ENCODE data around the gene H2BK1.

Gene H2BK1

GRCh38 chr7:151210087-151210854, at the start of gene H2BK1:
Gene H2BK1, minus strand, starts transcription at chr7:151210488. Its CDS starts 170 bp downstream, at chr7:151210318.
- no peaks in the 10 kb centered on the region for H3K9me3 Mint-ChIP-seq
- no peak for ATAC-seq
- H3K4me3 Mint-ChIP-seq: no peak within 1 kb of the TSS
- H3K36me3 Mint-ChIP-seq: peaks cover 36% of the 10 kb centered on the region
- DNase-seq (ENCODE audit: low spot score in 2 of 2): no peak
- peaks cover 39% of the 10 kb centered on the region for H3K4me1 Mint-ChIP-seq
- peak within 1 kb of the TSS; percentile 33 for H3K27ac Mint-ChIP-seq

GRCh38 chr7:151257990-151258389, 47.7 kb upstream of the H2BK1 start:
- no peak for ATAC-seq
- no peak for DNase-seq (ENCODE audit: low spot score in 2 of 2)
- Mint-ChIP-seq H3K4me3 (no peak overlapping the region), H3K9me3 (no peaks in the 10 kb centered on the region), H3K4me1 (no peaks in the 10 kb centered on the region), H3K36me3 (peaks cover 5% of the 10 kb centered on the region), H3K27ac (no peak overlapping the region)

GRCh38 chr7:151256410-151257045, 46.2 kb upstream of the H2BK1 start:
- Mint-ChIP-seq H3K27ac (peak overlapping the region; percentile 35), H3K4me3 (no peak overlapping the region)

GRCh38 chr7:151255390-151255789, 45.1 kb upstream of the H2BK1 start:
- Mint-ChIP-seq H3K36me3 (peaks cover 5% of the 10 kb centered on the region), H3K27ac (peak overlapping the region; percentile 64), H3K9me3 (no peaks in the 10 kb centered on the region), H3K4me3 (no peak overlapping the region), H3K4me1 (peaks cover 20% of the 10 kb centered on the region)
- DNase-seq (ENCODE audit: low spot score in 2 of 2): no peak
- no peak for ATAC-seq

More at GRCh38 chr7:151256410-151257045, 46.2 kb upstream of the H2BK1 start:
- no peaks in the 10 kb centered on the region for H3K9me3 Mint-ChIP-seq
- ATAC-seq: no peak
- H3K36me3 Mint-ChIP-seq: peaks cover 5% of the 10 kb centered on the region
- H3K4me1 Mint-ChIP-seq: peaks cover 9% of the 10 kb centered on the region
- DNase-seq (ENCODE audit: low spot score in 2 of 2): no peak

- H3K9me3 Mint-ChIP-seq: no peaks in the 10 kb centered on the region
- DNase-seq (ENCODE audit: low spot score in 2 of 2) (no peak), ATAC-seq (no peak)
- peak overlapping the region; percentile 64 for H3K27ac Mint-ChIP-seq
- H3K4me1 Mint-ChIP-seq: peaks cover 22% of the 10 kb centered on the region
- no peak overlapping the region for H3K4me3 Mint-ChIP-seq
- peaks cover 5% of the 10 kb centered on the region for H3K36me3 Mint-ChIP-seq
These were observed 44.6 kb upstream of the H2BK1 start for GRCh38 chr7:151254851-151255250.

GRCh38 chr7:151254316-151254715, 44.0 kb upstream of the H2BK1 start:
- H3K9me3 Mint-ChIP-seq: no peaks in the 10 kb centered on the region
- peaks cover 25% of the 10 kb centered on the region for H3K4me1 Mint-ChIP-seq
- DNase-seq (ENCODE audit: low spot score in 2 of 2) (no peak), ATAC-seq (no peak)
- H3K4me3 Mint-ChIP-seq: no peak overlapping the region
- no peak overlapping the region for H3K27ac Mint-ChIP-seq
- peaks cover 5% of the 10 kb centered on the region for H3K36me3 Mint-ChIP-seq

- no peaks in the 10 kb centered on the region for H3K9me3 Mint-ChIP-seq
- H3K27ac Mint-ChIP-seq: no peak overlapping the region
- peak overlapping the region; percentile 83 for H3K4me3 Mint-ChIP-seq
- DNase-seq (ENCODE audit: low spot score in 2 of 2) (no peak), ATAC-seq (no peak)
- H3K4me1 Mint-ChIP-seq: peaks cover 35% of the 10 kb centered on the region
- H3K36me3 Mint-ChIP-seq: peaks cover 5% of the 10 kb centered on the region
These were observed 42.8 kb upstream of the H2BK1 start for GRCh38 chr7:151252961-151253711.

GRCh38 chr7:151252561-151252835, 42.2 kb upstream of the H2BK1 start:
- no peak for ATAC-seq
- no peak for DNase-seq (ENCODE audit: low spot score in 2 of 2)
- Mint-ChIP-seq H3K9me3 (no peaks in the 10 kb centered on the region), H3K4me3 (peak overlapping the region; percentile 83), H3K27ac (no peak overlapping the region), H3K4me1 (peaks cover 41% of the 10 kb centered on the region), H3K36me3 (peaks cover 5% of the 10 kb centered on the region)

GRCh38 chr7:151251689-151252560, 41.6 kb upstream of the H2BK1 start:
- H3K36me3 Mint-ChIP-seq: peaks cover 5% of the 10 kb centered on the region
- peak overlapping the region; percentile 83 for H3K4me3 Mint-ChIP-seq
- H3K9me3 Mint-ChIP-seq: no peaks in the 10 kb centered on the region
- DNase-seq (ENCODE audit: low spot score in 2 of 2) (no peak), ATAC-seq (peak; percentile 29)
- no peak overlapping the region for H3K27ac Mint-ChIP-seq
- H3K4me1 Mint-ChIP-seq: peaks cover 44% of the 10 kb centered on the region

GRCh38 chr7:151251328-151251688, 41.0 kb upstream of the H2BK1 start:
- Mint-ChIP-seq H3K4me3 (peak overlapping the region; percentile 83), H3K4me1 (peaks cover 51% of the 10 kb centered on the region), H3K27ac (no peak overlapping the region), H3K36me3 (peaks cover 4% of the 10 kb centered on the region), H3K9me3 (no peaks in the 10 kb centered on the region)
- ATAC-seq (no peak), DNase-seq (ENCODE audit: low spot score in 2 of 2) (no peak)

- ATAC-seq (no peak), DNase-seq (ENCODE audit: low spot score in 2 of 2) (no peak)
- peak overlapping the region; percentile 83 for H3K4me3 Mint-ChIP-seq
- H3K9me3 Mint-ChIP-seq: no peaks in the 10 kb centered on the region
- H3K27ac Mint-ChIP-seq: no peak overlapping the region
- peaks cover 7% of the 10 kb centered on the region for H3K36me3 Mint-ChIP-seq
- H3K4me1 Mint-ChIP-seq: peaks cover 56% of the 10 kb centered on the region
These were observed 40.2 kb upstream of the H2BK1 start for GRCh38 chr7:151250181-151251132.

GRCh38 chr7:151249732-151250072, 39.4 kb upstream of the H2BK1 start:
- Mint-ChIP-seq H3K36me3 (peaks cover 7% of the 10 kb centered on the region), H3K4me1 (peaks cover 59% of the 10 kb centered on the region), H3K4me3 (peak overlapping the region; percentile 83), H3K27ac (peak overlapping the region; percentile 41), H3K9me3 (no peaks in the 10 kb centered on the region)
- DNase-seq (ENCODE audit: low spot score in 2 of 2) (no peak), ATAC-seq (no peak)

- H3K9me3 Mint-ChIP-seq: no peaks in the 10 kb centered on the region
- H3K36me3 Mint-ChIP-seq: peaks cover 7% of the 10 kb centered on the region
- H3K27ac Mint-ChIP-seq: peak overlapping the region; percentile 41
- peak overlapping the region; percentile 83 for H3K4me3 Mint-ChIP-seq
- H3K4me1 Mint-ChIP-seq: peaks cover 62% of the 10 kb centered on the region
- peak; percentile 35 for ATAC-seq
- DNase-seq (ENCODE audit: low spot score in 2 of 2): peak in 1 of 2 donors; percentile 27
These were observed 38.9 kb upstream of the H2BK1 start for GRCh38 chr7:151249034-151249731.
